ENCODE results near the gene ROPN1L. TPM values are rescaled to one million over a fixed set of nuclear protein-coding genes. Genes with fewer than 3 reads are reported as not detected.
"Not testable (repeated sequence)": the region's sequence is repeated elsewhere in the genome, so short reads cannot be mapped to it uniquely, and the experiment has no call there.

ROPN1L gene
- total and polyA plus RNA-seq, 3 donors from 2014 or later = 199 to 538 (median 333) TPM

- WGBS, 2 donors = 66 to 68% methylated on average over 9 of the region's 9 CpGs
- DNase-seq = no peak
- Histone ChIP-seq H3K27me3 (no peaks in the 10 kb centered on the region), H3K9me3 (no peaks in the 10 kb centered on the region), H3K4me1 (no peaks in the 10 kb centered on the region), H3K4me3 (no peak overlapping the region), H3K27ac (no peak overlapping the region), H3K36me3 (ENCODE audit: low read depth, missing control alignments) (no peaks in the 10 kb centered on the region)
- TF ChIP-seq CTCF (IDR thresholded peaks at IDR 0.05) (no peak), POLR2A (IDR thresholded peaks at IDR 0.05) (no peak)
- intact Hi-C loops (cut with DNase I; ENCODE audit: low total_unique reads) = no loop called here
Observed at GRCh38 chr5:10509575-10509974, 67.9 kb downstream of the ROPN1L start.

GRCh38 chr5:10511741-10512640 lies 70.3 kb downstream of the ROPN1L start:
- 72 to 84% methylated on average over 9 to 10 of the region's 10 CpGs for WGBS, 2 donors

GRCh38 chr5:10513501-10514442 lies 72.1 kb downstream of the ROPN1L start:
- DNase-seq = no peak

More at GRCh38 chr5:10511741-10512640, 70.3 kb downstream of the ROPN1L start:
- Histone ChIP-seq H3K4me3 (no peak overlapping the region), H3K27ac (no peak overlapping the region), H3K9me3 (no peaks in the 10 kb centered on the region), H3K27me3 (no peaks in the 10 kb centered on the region), H3K36me3 (ENCODE audit: low read depth, missing control alignments) (no peaks in the 10 kb centered on the region), H3K4me1 (no peaks in the 10 kb centered on the region)
- intact Hi-C loops (cut with DNase I; ENCODE audit: low total_unique reads) = no loop called here
- TF ChIP-seq CTCF (IDR thresholded peaks at IDR 0.05) = no peak
- no peak for TF ChIP-seq POLR2A (IDR thresholded peaks at IDR 0.05)
- DNase-seq = no peak

GRCh38 chr5:10514572-10514971 lies 72.9 kb downstream of the ROPN1L start:
- intact Hi-C loops (cut with DNase I; ENCODE audit: low total_unique reads) = not testable (repeated sequence)

More at GRCh38 chr5:10513501-10514442, 72.1 kb downstream of the ROPN1L start:
- no peaks in the 10 kb centered on the region for H3K9me3 ChIP-seq
- H3K27ac ChIP-seq = no peak overlapping the region
- no peaks in the 10 kb centered on the region for H3K36me3 ChIP-seq (ENCODE audit: low read depth, missing control alignments)
- no peak overlapping the region for H3K4me3 ChIP-seq
- WGBS, 2 donors = 50 to 63% methylated on average over 10 of the region's 10 CpGs
- no peaks in the 10 kb centered on the region for H3K4me1 ChIP-seq
- no peaks in the 10 kb centered on the region for H3K27me3 ChIP-seq
- no peak for TF ChIP-seq CTCF (IDR thresholded peaks at IDR 0.05)
- TF ChIP-seq POLR2A (IDR thresholded peaks at IDR 0.05) = no peak
- intact Hi-C loops (cut with DNase I; ENCODE audit: low total_unique reads) = no loop called here

More at GRCh38 chr5:10514572-10514971, 72.9 kb downstream of the ROPN1L start:
- not testable (repeated sequence) for H3K36me3 ChIP-seq (ENCODE audit: low read depth, missing control alignments); DNase-seq; H3K27ac ChIP-seq; H3K4me3 ChIP-seq; H3K4me1 ChIP-seq; H3K27me3 ChIP-seq; H3K9me3 ChIP-seq
- 84 to 89% methylated on average over 8 of the region's 8 CpGs for WGBS, 2 donors

Small RNAs within 50 kb of the gene (microRNA-seq; reads per million reads assigned to microRNA genes)
- 0 reads per million in 2 donors for gene MIR6131 (ENCODE audit: borderline number of aligned reads in 2 of 2, borderline replicate concordance in 1 of 2)

Small RNAs within 50 kb of the gene (small RNA-seq; reads per million reads assigned to genes)
- gene MIR6131 = 0 reads per million in 2 donors

Other genes starting within 250 kb of the ROPN1L start
- gene ATPSCKMT, start 192.0 kb upstream of the ROPN1L start, total RNA-seq = 10 to 100 TPM; 15.7 to 20.1 TPM
- 10.5 TPM for gene ATPSCKMT, start 192.0 kb upstream of the ROPN1L start, polyA plus RNA-seq (ENCODE audit: insufficient read depth, low read depth, low replicate concordance)
- gene CCT5, start 191.6 kb upstream of the ROPN1L start, total RNA-seq = 100 to 1,000 TPM; 155 to 189 TPM
- gene CCT5, start 191.6 kb upstream of the ROPN1L start, polyA plus RNA-seq (ENCODE audit: insufficient read depth, low read depth, low replicate concordance) = 299 TPM
- gene CMBL, start 134.0 kb upstream of the ROPN1L start, total RNA-seq = 1 to 10 TPM; 4.3 to 7.2 TPM
- gene CMBL, start 134.0 kb upstream of the ROPN1L start, polyA plus RNA-seq (ENCODE audit: insufficient read depth, low read depth, low replicate concordance) = 16.1 TPM
- 100 to 1,000 TPM; 120 to 136 TPM for gene MARCHF6, start 88.2 kb upstream of the ROPN1L start, total RNA-seq
- gene MARCHF6, start 88.2 kb upstream of the ROPN1L start, polyA plus RNA-seq (ENCODE audit: insufficient read depth, low read depth, low replicate concordance) = 153 TPM
- gene ANKRD33B, start 122.2 kb downstream of the ROPN1L start, total RNA-seq = 1 to 10 TPM; 5.6 to 5.8 TPM
- gene ANKRD33B, start 122.2 kb downstream of the ROPN1L start, polyA plus RNA-seq (ENCODE audit: insufficient read depth, low read depth, low replicate concordance) = 3.7 TPM